GM19035 (cell line): ENCODE results near the gene AP4E1.
"Not testable (repeated sequence)": the region's sequence is repeated elsewhere in the genome, so short reads cannot be mapped to it uniquely, and the experiment has no call there.

Experiments
- ATAC-seq: cut with Tn5 transposase; IDR thresholded peaks from one replicate; pipeline ENCODE4 v1.9.1; 2021; ENCODE audit not compliant: unreplicated experiment

Gene AP4E1

DNA sequence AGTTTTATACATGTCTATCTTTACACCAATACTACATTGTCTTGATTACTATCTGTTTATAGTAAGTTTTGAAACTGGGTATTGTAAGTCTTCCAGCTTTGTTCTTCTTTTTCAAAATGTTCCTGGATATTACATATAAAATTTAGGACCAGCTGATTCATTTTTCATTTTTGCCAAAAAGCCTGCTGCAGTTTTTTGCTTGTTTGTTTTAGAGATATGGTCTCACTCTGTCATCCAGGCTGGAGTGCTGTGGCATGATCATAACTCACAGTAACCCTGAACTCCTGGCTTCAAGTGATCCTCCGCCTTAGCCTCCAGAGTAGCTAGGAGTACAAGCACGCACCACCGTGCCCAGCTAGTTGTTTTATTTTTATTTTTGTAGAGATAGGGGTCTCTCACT, 20.4 kb upstream of the AP4E1 start:
- no peak for ATAC-seq

DNA sequence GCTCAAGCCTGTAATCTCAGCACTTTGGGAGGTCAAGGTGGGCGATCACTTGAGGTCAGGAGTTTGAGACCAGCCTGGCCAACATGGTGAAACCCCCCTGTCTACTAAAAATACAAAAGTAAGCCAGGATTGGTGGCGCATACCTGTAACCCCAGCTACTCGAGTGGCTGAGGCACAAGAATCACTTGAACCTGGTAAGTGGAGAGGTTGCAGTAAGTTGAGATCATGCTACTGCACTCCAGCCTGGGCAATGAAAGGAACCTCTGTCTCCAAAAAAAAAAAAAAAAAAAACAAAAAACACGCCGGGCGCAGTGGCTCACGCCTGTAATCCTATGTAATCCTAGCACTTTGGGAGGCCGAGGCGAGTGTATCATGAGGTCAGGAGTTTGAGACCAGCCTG, 18.9 kb upstream of the AP4E1 start:
- ATAC-seq, result no peak

DNA sequence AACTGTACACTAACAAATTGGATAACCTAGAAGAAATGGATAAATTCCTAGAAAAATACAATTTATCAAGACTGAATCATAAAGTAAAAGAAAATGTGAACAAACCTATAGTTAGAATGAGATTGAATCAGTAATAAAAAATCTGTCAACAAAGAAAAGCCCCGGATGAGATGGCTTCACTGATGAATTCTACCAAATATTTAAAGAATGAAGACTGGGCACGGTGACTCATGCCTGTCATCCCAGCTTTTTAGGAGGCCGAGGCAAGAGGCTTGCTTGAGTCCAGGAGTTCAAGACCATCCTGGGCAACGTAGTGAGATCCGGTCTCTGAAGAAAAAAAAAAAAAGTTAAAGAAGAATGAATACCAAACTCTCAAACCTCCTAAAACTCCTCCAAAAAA, 17.7 kb upstream of the AP4E1 start:
- no peak for ATAC-seq

DNA sequence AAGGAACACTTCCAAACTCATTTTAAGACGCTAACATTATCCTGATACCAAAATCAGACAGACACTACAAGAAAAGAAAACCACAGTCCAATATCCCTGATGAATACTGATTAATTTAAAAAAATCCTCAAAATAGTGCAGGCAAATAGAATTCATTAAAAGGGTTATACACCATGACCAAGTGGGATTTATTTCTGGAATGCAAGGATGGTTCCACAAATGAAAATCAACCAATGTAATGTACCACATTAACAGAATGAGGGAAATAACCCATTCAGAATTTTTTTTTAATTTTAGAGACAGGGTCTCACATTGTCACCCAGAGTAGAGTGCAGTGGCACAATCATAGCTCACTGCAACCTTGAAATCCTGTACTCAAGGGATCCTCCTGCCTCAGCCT, 17.3 kb upstream of the AP4E1 start:
- ATAC-seq, result no peak

DNA sequence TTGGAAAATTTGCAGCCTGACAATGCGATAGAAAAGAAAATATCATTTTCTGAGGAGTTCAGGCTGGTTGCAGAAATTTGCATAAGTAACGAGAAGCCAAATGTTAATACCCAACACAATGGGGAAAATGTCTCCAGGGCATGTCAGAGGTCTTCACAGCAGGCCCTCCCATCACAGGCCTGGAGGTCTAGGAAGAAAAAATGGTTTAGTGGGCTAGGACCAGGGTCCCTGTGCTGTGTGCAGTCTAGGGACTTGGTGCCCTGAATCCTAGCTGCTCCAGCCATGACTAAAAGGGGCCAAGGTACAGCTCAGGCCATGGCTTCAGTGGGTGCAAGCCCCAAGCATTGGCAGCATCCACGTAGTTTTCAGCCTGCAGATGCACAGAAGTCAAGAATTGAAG, 14.5 kb upstream of the AP4E1 start:
- ATAC-seq, result no peak

DNA sequence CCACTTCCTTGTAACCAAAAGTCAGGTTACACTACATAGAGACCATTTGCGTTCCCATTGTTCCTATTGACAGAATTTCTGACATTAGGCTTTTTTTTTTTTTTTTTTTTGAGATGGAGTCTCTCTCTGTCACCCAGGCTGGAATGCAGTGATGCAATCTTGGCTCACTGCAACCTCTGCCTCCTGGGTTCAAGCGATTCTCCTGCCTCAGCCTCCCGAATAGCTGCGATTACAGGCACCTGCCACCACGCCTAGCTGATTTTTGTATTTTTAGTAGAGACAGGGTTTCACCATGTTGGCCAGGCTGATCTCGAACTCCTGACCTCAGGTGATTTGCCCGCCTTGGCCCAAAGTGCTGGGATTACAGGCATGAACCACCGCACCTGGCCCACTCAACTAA, 7.1 kb upstream of the AP4E1 start:
- ATAC-seq, result not testable (repeated sequence)

DNA sequence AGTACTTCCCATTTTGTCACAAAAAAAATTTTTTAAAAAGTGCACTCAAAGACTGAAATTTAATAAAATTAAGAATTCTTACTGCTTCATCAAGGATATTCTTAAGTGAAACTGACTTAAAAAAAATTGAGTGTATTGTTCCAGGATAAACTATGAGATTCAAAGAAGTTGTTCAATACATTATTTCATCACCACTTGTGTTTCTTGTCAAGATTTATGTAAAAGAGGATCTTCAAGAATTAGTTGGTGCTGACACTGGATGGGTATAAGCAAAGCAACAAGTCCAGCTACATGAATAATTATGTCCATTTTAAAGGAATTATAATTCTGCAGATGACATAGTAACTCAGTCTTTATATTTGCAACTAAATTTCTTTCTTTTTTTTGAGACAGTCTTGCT, 4.3 kb upstream of the AP4E1 start:
- ATAC-seq, result no peak

DNA sequence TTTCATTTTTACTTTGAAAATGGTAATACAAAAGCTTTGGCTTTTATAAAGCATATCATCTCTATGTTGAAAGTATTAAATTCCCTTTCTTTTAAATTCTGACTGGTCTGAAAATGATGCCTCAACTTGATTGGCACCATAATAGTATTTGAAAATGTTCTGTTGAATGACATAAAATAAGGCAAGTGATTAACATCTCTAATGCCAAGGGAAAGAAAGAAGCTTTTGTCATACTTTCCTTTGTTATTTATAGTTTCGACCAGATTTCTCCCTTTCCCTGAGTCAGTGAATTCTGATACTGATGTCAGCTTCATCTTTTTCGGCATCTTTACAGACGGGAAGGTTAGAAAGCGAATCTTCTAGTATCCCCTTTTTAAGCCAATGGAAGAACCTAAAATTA, 3.4 kb upstream of the AP4E1 start:
- no peak for ATAC-seq

DNA sequence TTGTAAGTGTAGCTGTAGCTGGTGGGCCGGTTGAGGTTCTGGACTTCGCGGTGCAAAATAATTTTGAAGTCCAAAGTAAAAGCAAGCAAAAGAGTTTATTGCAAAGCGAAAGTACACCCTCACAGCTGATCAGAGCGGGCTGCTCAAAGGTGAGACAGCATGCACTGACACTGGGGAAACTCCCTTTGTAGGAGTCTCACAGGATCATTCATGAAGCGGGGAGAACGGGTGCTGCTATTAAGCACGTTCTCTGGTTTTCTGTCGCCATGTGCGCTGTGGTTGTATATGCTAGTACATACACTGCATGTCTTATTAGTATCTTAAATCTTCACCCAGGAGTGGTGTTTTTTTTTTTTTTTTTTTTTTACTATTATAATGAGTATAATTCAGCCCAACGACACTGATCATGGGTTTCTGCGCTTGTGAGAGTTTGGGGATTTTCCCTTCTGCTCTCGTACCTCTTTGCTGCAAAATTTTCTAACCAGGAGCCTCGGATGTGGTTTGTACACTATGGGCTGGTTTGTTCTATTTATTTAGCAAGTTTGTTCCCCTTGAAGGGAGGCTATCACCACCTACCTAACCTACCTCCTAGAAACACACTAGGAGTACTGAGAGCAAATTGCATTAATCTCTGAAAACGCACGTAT, 1.4 kb upstream of the AP4E1 start:
- peak; percentile 56 for ATAC-seq

DNA sequence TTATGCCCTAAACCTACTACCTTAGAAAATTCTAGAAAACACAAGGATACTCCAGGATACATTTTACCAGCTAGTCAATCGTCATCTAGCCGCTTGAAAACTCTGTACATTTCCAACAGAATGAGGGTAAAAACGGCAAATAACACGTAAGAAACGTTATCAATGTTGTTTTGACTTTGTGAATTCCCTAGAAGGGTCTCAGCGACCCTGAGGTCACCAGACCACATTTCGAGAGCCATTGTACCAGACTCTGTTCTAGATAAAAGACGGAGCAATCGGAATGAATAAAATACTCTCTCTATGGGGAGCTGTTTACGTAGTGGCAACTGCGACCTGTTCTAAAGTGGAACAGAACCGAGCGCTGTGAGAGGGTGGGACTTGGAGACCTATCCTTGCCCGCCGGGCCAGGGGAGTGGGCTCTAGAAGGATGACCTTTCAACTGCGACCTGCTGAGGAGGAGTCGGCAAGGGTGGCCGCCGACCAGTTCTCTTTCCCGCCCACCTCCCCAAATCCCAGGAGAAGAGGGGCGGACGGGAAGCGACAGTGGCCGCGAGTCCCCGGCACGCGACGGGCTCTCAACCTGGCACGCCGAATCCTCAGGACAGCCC, 778 bp upstream of the AP4E1 start:
- peak; percentile 20 for ATAC-seq

DNA sequence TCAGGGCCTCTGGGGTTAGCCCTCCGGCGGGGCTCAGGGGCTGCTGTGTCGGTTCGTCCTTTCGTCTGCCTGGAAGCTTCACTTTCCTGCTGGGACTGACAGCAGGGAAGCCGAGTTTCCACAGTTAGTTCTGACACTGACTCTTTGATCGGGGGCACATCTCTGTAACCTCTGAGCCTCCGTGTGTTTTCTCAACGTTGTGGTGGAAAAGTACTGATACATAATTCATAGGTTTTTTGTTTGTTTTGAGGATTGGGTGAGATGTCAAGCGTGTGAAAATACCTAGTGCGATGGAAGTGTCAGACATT, 481 bp downstream of the AP4E1 start:
- no peak for ATAC-seq

DNA sequence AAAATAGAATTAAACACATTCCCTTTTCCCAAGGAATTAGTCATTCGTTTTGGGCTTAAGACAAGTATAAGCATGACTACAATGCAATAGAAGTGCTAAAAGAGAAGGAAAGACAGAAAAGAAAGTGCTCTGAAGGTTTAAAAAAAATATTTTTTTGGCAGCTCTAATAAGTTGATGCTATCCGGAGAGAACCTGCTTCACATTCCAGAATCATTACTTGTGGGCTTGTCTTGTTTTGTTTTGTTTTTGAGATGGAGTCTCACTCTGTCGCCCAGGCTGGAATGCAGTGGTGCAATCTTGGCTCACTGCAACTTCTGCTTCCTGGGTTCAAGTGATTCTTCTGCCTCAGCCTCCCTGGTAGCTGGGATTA, 1.9 kb downstream of the AP4E1 start:
- not testable (repeated sequence) for ATAC-seq

DNA sequence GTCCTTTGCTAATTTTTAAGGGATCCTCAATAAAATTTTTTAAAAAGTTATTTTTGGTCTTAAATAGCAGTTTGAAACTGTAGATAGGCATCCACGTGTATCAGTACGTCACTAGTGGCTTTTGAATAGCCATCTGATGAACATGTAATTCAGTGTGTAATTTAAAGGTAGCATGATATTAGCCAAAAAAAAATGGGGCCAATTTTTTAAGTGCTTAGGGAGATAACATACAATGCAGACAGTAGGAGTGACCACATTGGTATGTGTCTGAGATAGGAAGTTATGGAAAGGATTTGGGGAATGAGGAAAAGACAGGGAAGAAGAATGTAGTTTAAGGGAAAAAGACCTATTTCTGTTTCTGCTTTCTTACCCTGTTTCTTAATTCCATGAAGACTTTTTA, 2.5 kb downstream of the AP4E1 start:
- ATAC-seq, result no peak

DNA sequence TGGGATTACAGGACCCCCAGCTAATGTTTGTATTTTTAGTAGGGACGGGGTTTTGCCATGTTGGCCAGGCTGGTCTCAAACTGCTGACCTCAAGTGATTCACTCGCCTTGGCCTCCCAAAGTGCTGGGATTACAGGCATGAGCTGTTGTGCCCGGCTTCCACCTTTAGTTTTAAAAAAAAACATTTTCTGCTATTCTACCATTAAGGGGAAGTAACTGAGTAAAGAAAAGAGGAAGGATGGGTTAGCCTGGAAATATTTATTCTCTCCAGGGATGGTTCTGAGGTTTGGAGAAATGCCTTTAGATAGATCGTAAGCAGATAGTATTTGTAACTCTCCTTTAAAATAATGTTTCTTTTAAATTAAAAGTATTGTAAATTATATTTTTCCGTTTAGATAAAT, 3.1 kb downstream of the AP4E1 start:
- ATAC-seq, result no peak

DNA sequence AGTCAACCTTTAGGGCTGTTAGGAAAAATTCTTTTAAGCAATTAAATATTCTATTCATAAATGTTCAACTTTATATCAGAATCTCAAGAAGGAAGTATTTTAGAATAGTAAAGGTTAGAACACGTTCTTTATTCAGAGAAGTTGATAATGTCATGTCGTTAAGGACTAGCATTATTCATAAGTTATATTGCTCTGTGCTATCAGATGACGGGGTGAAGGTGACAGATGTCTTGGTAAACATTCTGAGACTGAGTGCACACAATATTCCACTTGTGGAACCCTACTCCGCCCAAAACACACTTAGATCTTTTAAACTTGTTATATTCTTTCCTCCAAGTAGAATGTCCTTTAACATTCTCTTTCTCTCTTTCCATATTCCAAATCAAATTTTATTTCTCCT, 7.9 kb downstream of the AP4E1 start:
- no peak for ATAC-seq

DNA sequence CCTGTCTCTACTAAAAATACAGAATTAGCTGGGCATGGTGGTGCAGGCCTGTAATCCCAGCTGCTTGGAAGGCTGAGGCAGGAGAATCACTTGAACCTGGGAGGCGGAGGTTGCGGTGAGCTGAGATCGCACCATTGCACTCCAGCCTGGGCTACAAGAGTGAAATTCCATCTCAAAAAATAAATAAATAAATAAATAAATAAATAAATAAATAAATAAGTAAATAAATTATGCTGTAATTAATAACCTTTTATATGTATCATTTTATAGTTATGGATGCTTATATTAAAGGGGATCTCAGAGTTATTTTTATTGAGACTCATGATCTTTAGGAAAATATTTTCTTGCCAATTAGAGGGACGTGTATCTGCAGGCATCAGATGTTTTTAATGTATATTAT, 10.9 kb downstream of the AP4E1 start:
- not testable (repeated sequence) for ATAC-seq

DNA sequence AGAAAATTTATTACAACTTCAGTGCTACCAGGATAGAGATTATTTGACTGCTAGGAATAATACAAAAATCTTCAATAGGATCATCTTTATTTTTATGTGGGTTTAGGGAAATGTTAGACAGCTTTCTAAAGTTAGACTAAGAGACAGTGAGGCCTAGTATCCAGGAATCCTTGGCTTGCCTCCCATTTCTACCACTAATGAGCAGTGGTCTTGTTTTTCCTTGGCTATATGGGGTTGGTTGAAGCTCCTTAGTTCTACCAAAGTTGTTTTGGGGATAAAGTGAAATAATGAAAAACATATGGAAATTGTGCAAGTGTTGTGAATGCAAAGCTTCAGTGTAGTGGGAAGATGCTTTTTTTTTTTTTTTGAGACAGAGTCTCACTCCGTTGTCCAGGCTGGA, 16.8 kb downstream of the AP4E1 start:
- ATAC-seq, result no peak

DNA sequence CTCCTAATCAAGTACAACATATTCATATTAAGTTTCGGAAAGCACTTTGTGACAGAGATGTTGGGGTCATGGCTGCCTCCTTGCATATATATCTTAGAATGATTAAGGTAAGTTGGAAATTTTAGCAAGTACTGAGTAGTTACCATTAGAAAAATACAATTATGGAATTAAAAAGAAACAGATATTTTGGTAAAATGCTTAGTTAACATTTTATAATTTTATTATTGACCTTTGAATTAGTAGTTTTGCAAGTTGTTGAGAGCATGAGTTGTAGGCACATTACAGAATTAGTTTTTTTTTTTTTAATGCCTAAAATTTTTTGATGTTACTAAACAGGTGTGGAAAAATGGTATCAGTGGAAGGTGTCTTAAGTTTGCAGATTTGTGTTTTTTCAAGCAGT, 20.6 kb downstream of the AP4E1 start:
- no peak for ATAC-seq

DNA sequence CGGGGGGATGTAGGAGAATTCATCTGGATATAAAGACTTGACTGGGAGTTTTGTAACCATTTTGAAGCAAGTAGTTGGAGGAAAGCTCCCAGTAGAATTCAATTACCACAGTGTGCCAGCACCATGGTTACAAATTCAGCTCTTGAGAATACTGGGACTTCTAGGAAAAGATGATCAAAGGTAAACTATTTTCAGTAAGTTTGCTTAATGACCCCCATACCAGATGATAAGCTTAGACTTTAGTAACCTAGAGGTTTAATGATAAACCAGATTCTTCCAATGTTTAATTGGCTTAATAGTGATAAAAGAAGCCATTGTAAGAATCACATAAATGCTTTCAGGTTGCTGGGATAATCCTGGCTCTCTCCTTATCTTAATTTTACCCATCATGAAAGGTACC, 22.3 kb downstream of the AP4E1 start:
- no peak for ATAC-seq

DNA sequence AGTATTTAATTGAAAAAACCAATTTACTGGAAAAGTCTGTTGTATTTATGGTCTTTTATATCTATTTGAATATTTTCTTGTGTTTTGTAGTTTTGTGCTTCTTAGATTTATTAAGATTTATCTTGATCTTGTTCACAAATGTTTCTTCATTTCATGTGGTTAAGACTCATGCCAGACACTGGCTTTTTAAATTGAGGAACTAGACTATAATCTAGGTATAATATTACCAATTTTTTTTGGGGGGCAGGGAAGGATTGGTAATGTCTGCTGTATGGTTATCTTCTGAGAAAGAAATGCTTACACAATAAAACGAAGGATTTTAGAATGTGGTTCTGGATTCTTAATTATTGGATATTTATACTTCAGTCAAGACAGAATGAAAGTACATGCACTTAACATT, 24.9 kb downstream of the AP4E1 start:
- no peak for ATAC-seq

DNA sequence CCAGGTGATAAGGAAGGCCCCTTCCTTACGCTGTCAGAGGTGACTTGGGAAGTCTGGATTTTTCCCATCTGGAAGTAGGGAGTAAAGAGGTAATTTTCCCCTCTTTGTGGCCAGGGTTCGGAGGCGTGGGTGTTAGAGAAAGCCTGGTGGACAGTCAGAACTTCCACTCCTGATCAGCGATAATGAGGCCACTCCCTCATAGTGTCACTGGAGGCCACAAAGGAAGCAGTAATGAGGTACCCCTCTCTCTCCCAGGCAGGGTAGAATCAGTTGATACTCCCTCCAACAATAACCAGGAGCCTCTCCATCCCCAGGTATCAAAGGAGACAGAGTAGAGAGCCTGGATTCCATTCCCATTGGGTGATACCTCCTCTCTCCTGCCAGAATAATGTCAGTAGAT, 30.0 kb downstream of the AP4E1 start:
- ATAC-seq, result no peak

DNA sequence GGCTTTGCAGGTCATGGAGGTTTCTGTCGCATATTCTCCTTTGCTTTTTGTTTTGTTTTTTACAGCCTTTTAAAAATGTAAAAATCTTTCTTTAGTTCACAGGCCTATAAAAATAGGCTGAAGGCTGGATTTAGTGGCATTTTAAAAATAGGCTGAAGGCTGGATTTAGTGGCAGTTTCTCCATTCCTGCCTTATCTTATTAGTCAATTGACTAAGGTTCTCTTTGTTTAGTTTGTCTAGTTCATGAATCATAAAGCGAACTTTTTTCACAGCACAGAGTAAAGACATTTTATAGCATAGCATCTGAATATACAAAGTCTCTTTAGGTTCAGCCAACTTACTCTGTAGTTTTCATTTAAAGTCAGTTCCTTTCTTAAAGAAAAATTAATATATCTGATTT, 31.4 kb downstream of the AP4E1 start:
- no peak for ATAC-seq

DNA sequence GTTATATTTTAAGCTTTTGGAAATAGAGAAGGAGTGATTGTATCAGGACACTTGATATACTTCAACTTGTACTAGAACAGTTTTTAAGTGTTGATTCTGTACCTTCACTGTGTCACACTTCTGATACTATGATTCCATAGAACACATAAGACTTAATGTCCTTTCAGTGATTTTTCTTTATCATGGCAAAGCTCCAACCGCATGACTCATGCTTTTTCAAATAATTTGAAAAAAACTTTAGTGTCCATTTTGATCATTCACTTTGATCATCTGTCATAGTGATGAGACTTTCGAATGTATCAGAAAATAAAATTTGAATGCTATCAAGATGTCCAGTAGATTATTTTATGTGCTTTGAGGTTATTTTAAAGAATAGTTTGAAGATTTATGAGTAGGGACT, 32.0 kb downstream of the AP4E1 start:
- no peak for ATAC-seq

DNA sequence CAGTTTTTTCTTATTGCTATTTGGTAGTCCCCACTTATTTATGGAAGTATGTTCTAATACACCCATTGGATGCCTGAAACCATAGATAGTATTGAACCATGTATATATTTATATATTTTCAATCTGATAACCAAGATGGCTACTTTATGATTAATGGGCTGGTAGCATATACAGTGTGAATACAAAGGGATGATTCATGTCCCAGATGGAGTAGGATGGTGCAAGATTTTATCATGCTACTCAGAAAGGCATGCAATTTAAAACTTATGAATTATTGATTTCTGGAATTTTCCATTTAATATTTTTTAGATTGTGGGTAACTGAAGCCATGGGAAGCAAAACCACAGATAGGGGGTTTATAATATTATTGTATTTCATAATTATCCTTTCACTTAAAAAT, 35.2 kb downstream of the AP4E1 start:
- no peak for ATAC-seq
